GM19193 (cell line): ENCODE data around the gene EIF2A.

Experiments used
- POLR2A ChIP-seq: IDR thresholded peaks from 4 replicates; pipeline ENCODE4 v1.6.1; 2011; ENCODE audit not compliant: insufficient read depth, insufficient read length; ENCODE audit errors: extremely low read depth

Gene EIF2A

DNA sequence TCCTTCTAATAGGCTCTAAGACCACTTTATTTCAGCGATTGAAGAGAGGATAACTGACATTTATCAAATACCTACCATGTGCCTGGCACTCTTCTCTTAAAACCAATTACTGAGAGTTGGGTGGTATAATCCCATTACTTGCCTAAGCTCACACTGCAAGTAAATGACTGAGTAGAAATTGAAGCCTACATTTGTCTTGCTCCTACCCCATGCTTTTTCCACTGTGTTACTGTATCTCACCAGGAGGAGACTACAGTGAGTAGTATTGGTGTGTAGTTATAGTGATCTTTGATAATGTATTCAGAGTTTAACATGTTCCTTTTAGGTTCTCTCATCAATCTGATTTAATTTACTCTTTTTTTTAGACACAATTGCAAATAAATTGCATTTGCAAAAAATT is 20.7 kb downstream of the EIF2A start:
- no peak for TF ChIP-seq POLR2A

DNA sequence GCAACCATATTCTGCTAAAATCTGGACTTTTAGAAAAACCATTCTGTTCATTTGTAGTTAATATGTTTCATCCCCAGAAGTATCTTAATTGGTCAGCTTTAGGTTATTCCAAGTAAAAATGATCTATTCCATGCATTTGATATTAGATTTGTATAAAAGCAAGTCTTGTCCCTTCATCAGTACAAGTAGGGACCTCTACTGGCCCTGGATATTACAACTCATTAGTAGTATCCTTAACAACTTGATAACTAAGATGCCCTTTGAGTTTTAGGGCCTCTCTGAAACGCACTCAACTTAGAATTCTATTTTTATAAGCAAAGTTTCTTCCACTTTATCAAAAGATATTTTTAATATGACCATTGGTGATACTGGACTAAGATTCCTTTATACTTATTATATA is 31.3 kb downstream of the EIF2A start:
- TF ChIP-seq POLR2A, result no peak

DNA sequence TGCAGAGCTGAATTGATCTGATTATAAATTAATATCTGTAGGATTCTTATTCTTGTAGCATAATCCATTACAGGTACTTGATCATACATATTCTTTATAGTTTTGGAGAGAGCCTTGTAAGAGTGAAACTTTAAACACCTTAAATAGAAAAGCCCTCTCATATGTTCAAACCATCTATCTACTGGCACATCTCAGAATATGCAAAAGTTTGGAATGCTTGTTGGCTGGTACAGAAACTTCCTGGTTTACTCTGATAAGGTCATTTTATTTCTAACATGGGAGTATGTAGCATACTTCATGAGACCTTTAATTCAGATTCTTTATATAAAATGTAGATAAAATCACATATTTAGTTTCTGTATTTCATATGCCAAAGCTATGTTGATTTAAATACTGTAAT is 34.6 kb downstream of the EIF2A start:
- TF ChIP-seq POLR2A, result no peak

DNA sequence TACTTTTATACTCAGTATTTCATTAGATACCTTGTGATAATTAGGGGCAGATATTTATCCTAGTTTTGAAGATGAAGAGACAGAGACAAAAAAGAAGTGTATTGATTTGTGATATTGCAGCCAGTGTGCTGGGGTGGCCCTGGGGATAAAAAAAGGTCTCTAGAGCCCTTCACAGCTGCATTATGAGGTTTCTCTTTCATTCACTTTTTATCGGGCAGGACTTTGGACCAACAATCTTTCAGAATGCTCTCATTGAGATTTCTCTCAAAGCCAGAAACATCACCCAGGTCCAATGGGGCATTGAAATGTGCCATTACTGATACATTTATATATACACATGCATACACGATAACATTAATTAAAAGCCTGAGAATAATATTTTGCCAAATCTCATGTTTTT is 36.0 kb downstream of the EIF2A start:
- no peak for TF ChIP-seq POLR2A

DNA sequence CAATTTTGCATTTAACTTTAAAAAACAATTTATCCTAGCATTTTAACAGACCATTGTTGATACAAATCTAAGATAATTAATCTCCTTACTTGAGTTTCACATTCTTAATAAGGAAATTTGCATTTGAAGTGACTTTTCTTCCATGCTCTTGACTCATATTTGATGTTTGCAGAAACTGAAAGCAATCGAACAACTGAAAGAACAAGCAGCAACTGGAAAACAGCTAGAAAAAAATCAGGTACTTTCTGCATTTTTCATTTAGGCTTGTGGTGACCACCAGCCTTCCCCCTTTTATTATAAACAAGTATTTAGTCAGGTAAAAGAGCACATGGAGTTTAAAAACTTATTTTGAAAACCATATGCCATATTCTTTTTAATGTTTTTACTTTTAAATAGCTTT is 36.4 kb downstream of the EIF2A start:
- TF ChIP-seq POLR2A, result no peak

DNA sequence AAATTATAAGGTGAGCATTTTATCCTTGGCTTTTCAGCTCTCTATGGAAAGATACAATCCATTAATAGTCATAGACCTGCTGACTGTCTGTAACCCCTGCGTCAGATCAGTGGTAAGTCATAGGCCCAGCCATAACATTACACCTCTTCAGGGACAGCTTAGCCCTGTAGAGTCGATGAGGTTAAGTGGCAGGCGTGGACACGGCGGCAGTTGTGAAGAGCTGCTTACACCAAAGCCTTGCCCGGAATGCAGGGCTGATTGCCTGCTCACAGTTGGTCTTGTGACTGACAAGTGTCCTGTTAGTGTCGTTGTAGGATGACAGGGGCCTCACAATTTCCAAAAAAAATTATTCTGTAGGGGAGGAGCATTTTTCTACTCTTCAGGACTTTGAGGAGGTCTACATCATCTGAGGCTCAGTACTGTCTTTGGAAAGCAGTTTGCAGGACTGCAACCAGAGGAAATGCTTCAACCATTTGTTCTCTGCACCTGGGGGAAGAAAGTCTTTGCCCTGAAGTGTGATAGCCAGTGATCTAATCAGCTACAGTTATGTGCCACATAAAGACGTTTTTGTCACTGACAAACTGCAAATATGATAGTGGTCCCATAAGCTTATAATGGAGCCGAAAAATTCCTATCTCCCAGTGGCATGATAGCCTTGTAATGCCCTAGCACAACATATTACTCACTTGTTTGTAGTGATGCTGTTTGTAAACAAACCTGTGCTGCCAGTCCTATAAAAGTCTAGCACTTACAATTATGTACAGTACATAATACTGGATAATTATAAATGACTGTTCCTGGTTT is 41.6 kb downstream of the EIF2A start:
- TF ChIP-seq POLR2A, result no peak

DNA sequence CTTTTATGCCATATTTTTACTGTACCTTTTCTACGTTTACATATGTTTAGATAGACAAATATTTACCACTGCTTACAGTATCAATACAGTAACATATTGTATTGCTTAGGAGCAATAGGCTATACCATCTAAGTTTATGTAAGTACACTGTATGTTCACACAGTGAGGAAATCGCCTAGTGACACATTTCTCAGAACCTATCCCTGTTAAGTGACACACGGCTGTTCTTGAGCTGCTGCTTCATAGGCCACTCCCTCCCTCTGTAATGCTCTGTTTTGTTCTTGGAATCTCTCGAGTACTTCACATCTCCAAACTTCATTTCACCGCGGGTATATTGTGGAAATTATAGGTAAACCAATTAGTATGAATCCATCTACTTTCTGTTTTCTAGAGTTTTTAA is 43.2 kb downstream of the EIF2A start:
- TF ChIP-seq POLR2A, result no peak

DNA sequence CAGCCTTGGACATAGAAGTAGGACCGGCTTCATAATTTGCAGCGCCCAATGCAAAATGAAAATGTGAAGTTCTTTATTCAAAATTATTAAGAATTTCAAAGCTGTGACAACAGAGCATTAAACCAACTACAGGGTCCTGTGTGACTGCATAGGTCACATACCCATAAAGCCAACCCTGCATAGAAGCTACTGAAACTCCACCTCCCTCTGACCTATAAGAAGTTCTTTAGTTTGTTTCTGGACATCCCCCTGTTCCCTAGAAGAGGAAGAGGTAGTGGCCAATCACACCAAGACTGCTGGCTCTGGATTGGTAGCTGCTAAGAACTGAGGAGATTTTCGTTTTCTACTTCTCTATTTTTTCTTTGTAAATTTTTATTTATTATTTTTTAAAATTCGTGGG is 47.6 kb downstream of the EIF2A start:
- no peak for TF ChIP-seq POLR2A

DNA sequence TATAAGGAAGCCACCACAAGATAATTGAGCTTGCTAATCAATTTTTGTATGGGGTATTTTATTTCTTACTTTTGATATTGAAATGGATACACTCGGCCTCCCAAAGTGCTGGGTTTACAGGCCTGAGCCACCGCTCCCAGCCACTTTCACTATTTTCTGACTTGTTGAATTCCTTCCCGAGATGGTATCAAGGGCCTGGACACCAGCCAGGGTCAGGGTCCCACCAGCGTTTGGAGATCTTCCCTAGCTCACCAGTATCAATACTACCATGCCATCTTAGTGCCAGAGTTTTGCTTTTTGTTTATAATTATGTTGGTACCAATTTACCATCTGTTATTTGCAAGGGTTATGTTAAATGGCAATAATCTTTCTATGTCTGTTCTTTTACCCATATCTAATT is 51.1 kb downstream of the EIF2A start:
- no peak for TF ChIP-seq POLR2A

DNA sequence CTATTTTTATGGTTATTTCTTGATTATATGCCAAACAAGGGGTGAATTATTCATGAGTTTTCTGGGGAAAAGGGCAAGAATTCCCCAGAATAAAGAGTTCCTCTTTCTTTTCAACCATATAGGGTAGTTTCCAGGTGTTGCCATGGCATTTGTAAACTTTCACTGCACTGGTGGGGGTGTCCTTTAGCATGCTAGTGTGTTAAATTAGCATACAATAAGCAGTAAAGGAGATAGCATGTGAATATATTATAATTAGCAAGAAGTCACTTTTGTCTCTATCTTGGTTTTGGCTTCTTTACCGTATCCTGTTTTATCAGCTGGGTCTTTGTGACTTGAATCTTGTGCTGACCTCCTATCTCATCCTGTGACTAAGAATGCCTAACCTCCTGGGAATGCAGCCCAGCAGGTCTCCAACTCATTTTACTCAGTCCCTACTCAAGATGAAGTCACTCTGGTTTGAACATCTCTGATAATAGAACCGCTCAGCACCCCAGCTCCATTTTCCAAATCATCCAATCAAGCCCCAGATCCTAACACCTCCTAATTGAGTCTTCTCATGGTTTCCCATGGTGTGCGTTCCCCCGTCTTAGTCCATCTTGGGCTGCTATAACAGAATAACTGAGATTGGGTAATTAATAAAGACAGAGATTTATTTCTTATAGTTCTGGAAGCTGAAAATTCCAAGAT is 53.2 kb downstream of the EIF2A start:
- no peak for TF ChIP-seq POLR2A

DNA sequence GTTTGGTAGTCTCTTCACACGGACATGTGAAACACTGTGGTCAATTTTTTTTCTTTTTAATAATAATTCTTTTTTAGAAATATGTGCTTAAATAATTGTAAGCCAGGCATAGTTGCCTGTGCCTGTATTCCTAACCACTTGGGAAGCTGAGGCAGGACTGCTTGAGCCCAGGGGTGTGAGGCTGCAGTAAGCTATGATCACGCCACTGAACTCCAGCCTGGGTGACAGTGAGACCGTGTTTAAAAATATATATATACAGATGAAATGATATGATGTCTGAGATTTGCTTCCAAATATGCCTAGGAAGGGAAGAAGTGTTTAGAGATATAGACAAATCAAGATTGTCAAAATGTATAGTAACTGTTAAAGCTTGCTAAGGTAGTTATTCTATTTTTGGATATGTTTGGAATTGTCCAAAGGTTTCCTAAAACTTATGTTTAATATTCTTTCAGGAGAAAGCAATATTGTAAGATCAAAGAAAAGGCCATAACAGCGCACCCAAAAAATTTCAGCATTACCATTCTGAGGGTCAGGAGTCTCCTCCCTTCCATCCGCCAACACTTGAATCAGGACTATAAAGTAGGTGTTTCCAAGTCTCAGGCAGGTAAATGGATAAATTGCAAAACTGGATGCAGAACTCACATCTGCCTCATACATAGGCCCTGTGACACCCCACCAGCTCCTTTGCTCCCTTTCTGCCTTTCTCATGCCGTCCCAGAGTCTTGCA is 56.0 kb downstream of the EIF2A start:
- no peak for TF ChIP-seq POLR2A

DNA sequence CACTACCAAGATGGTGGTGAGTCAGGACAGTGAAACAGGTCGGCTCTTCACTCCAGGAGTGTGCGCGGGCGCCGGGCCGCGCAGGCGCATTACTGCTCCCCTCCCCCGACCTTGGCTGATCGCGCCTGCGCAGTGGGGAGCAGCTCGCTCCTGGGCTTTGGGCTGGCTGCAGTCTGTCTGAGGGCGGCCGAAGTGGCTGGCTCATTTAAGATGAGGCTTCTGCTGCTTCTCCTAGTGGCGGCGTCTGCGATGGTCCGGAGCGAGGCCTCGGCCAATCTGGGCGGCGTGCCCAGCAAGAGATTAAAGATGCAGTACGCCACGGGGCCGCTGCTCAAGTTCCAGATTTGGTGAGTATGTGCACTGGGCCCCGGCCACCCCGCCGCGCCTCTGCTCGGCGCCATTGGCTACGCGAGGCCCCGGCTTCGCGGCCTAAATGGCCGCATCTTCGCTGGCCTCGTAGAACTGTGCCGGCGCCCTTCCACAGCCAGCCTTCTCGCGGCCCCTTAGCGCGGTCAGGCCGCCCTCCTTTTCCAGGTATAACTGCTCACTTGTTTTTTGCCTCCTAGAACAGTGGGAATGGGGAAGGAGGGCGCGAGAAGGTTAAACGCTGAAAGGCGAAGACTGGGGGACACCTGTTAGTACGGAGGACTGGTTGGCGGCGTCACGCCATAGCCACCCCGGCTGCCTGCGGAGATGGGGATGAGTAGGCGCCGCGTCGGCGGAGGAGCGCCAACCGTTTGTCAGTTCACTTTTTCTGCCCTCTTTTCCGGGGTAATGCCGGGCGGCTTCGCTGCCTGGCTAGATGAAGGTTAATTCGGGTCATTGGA is 56.8 kb downstream of the EIF2A start, which contains the start of gene SELENOT:
TSS of gene SELENOT (plus strand) at position 169 of the 827 bp plus-strand sequence. CDS start at position 211, 42 bp downstream.
- peak; percentile 99 for TF ChIP-seq POLR2A

DNA sequence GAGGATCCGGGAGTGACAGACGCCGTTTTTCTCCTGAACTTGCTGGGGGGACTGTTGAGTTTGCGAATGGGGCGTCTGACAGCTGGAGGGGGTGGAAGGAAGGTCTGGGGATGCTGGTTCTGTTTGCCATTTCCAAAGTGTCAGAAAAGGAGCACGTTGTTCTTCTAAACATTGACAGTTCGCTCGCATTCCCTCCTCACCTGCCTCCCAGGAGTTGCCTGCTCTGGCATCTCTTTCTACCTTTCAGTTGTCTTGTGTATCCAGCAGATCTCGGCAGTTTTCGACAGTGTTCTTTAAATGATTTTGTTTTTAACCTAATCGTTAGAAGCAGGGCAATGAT is 57.4 kb downstream of the EIF2A start:
- no peak for TF ChIP-seq POLR2A

DNA sequence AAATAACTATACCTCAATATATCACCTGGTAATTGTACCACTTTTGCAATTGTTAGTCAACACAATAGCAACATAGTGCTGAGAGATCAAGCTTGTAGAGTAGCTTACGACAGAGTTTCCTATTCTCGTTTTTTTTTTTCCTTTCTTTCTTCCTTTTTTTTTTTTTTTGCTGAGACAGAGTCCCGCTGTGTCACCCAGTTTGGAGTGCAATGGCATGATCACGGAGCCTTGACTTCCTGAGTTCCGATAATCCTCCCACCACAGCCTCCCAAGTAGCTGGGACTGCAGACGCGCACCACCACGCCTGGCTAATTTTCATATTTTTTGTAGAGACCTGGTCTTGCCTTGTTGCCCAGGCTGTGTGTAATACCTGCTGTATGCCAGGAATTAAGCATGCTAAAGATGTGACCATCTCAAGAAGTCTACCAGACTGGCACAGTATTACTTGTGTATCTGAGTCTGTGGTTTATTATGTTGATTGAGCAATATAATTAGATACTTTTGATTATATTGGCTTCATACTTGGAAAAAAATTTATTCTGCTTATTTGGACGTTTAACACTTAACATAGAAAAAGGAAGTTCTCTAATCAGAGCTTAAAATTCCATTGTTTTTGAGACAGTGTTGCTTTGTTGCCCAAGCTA is 59.5 kb downstream of the EIF2A start:
- TF ChIP-seq POLR2A, result no peak
